CD8-positive, alpha-beta memory T cell (primary cell): ENCODE results near the gene RRBP1. TPM values are rescaled to one million over a fixed set of nuclear protein-coding genes. Genes with fewer than 3 reads are reported as not detected.
A peak's percentile ranks its signal among the peaks of the same experiment; 100 is the strongest.

Source experiments
- CTCF ChIA-PET: fragments of 350-600 bp; sonication (Branson Sonifier 250); formaldehyde crosslinking; loops from one replicate; lab custom pipeline; 2021; ENCODE audit warnings: antibody characterized with exemption; lab: Charles Lee
- POLR2A ChIA-PET: fragments of 350-600 bp; sonication (Branson Sonifier 250); formaldehyde crosslinking; loops from one replicate; lab custom pipeline; 2021; ENCODE audit warnings: antibody characterized with exemption; lab: Charles Lee
- DNase-seq, 5 donors: peaks; one replicate each; pipeline versions ENCODE4 v3.0.0 to v3.0.0-alpha.2; 2020 to 2022; ENCODE audit warnings: mixed read lengths in 1 of 5
- H3K27ac ChIP-seq: one replicate; pipeline ENCODE4 v1.7.0; 2013; ENCODE audit warnings: low read depth, mild to moderate bottlenecking, low read length, moderate library complexity
- H3K27me3 ChIP-seq: 2 replicates; pipeline ENCODE4 v1.7.0; 2013; ENCODE audit warnings: low read length, mild to moderate bottlenecking; ENCODE audit not compliant: insufficient read depth, poor library complexity, severe bottlenecking
- H3K36me3 ChIP-seq: 2 replicates; pipeline ENCODE4 v1.7.0; 2013; ENCODE audit warnings: mild to moderate bottlenecking, low read length, moderate library complexity; ENCODE audit not compliant: insufficient read depth
- H3K4me1 ChIP-seq: 2 replicates; pipeline ENCODE4 v1.7.0; 2013; ENCODE audit warnings: mild to moderate bottlenecking, low read length, moderate library complexity; ENCODE audit not compliant: insufficient read depth
- H3K4me3 ChIP-seq: 2 replicates; pipeline ENCODE4 v1.7.0; 2013; ENCODE audit warnings: mild to moderate bottlenecking, low read length
- H3K9me3 ChIP-seq: 2 replicates; pipeline ENCODE4 v1.7.0; 2013; ENCODE audit warnings: mild to moderate bottlenecking, low read length
- H3K27ac Mint-ChIP-seq, 8 donors: one replicate each; pipeline ENCODE4 v1.8.0; 2020 to 2021; ENCODE audit warnings: mixed read lengths in 8 of 8, mild to moderate bottlenecking in 6 of 8, inconsistent platforms in 3 of 8, moderate library complexity in 3 of 8
- H3K27me3 Mint-ChIP-seq, 2 donors: one replicate each; pipeline ENCODE4 v1.8.0; 2020 to 2021; ENCODE audit warnings: mixed read lengths in 2 of 2, mild to moderate bottlenecking in 1 of 2, moderate library complexity in 1 of 2
- H3K36me3 Mint-ChIP-seq, 3 donors: one replicate each; pipeline ENCODE4 v1.8.0; 2020 to 2021; ENCODE audit warnings: mixed read lengths in 3 of 3, inconsistent platforms in 1 of 3, mild to moderate bottlenecking in 1 of 3
- H3K4me1 Mint-ChIP-seq, 3 donors: one replicate each; pipeline ENCODE4 v1.8.0; 2020 to 2021; ENCODE audit warnings: mixed read lengths in 3 of 3, inconsistent platforms in 1 of 3, mild to moderate bottlenecking in 1 of 3
- H3K4me3 Mint-ChIP-seq, 7 donors: one replicate each; pipeline ENCODE4 v1.8.0; 2020 to 2021; ENCODE audit warnings: mixed read lengths in 7 of 7, mild to moderate bottlenecking in 6 of 7, moderate library complexity in 4 of 7, inconsistent platforms in 2 of 7
- H3K9me3 Mint-ChIP-seq, 5 donors: one replicate each; pipeline ENCODE4 v1.8.0; 2020 to 2022; ENCODE audit warnings: mixed read lengths in 5 of 5, mild to moderate bottlenecking in 3 of 5, moderate library complexity in 2 of 5, inconsistent platforms in 1 of 5
- polyA plus RNA-seq: library from polyadenylated mRNA; unstranded; fragments of 300-500 nt; fragmentation: Illumina TruSeq; gene quantifications from one replicate; pipeline ENCODE4 v1.2.3, GENCODE V29; 2021
- total RNA-seq, 2 experiments: library from RNA; stranded (reverse); gene quantifications; one replicate each; pipeline ENCODE4 v1.2.3, GENCODE V29; 2021

RRBP1 gene
- total and polyA plus RNA-seq, 3 experiments from 2014 or later: 17.4 to 25.3 (median 22.8) TPM

- Mint-ChIP-seq H3K4me1 (peaks cover 0 to 2% (median 0%) of the 10 kb centered on the region in 3 donors), H3K9me3 (no peaks in the 10 kb centered on the region), H3K27ac (no peak overlapping the region), H3K36me3 (peaks cover 0 to 62% (median 7%) of the 10 kb centered on the region in 3 donors), H3K27me3 (no peaks in the 10 kb centered on the region), H3K4me3 (no peak overlapping the region)
- Histone ChIP-seq H3K9me3 (no peaks in the 10 kb centered on the region), H3K27me3 (no peaks in the 10 kb centered on the region), H3K36me3 (no peaks in the 10 kb centered on the region), H3K4me3 (no peak overlapping the region), H3K4me1 (no peaks in the 10 kb centered on the region), H3K27ac (no peak overlapping the region)
- ChIA-PET CTCF (no interaction called here), POLR2A (no interaction called here)
- peak in 1 of 5 donors; percentile 36 for DNase-seq
Measured at GRCh38 chr20:17620371-17621228, 61.4 kb downstream of the RRBP1 start.

- ChIA-PET POLR2A (no interaction called here), CTCF (interaction anchor here (1.0 to 1.2 kb wide), 2 partner anchors 12 to 83 kb away, joined by 3 read pairs; no protein-coding TSS in a partner anchor)
- Histone ChIP-seq H3K9me3 (no peaks in the 10 kb centered on the region), H3K27ac (no peak overlapping the region), H3K4me1 (no peaks in the 10 kb centered on the region), H3K36me3 (no peaks in the 10 kb centered on the region), H3K4me3 (no peak overlapping the region), H3K27me3 (no peaks in the 10 kb centered on the region)
- H3K4me3 Mint-ChIP-seq: no peak overlapping the region
- peak in 1 of 5 donors; percentile 31 for DNase-seq
- no peaks in the 10 kb centered on the region for H3K27me3 Mint-ChIP-seq
- H3K36me3 Mint-ChIP-seq: peaks cover 0 to 55% (median 7%) of the 10 kb centered on the region in 3 donors
- peaks cover 0 to 4% (median 3%) of the 10 kb centered on the region in 3 donors for H3K4me1 Mint-ChIP-seq
- H3K9me3 Mint-ChIP-seq: no peaks in the 10 kb centered on the region
- H3K27ac Mint-ChIP-seq: peak overlapping the region in 1 of 8 donors; percentile 17
Measured at GRCh38 chr20:17619351-17620093, 62.5 kb downstream of the RRBP1 start.

GRCh38 chr20:17618673-17619013 lies 63.4 kb downstream of the RRBP1 start:
- H3K4me3 Mint-ChIP-seq: no peak overlapping the region
- no peaks in the 10 kb centered on the region for H3K9me3 ChIP-seq
- no peak overlapping the region for H3K27ac ChIP-seq
- H3K27me3 Mint-ChIP-seq: no peaks in the 10 kb centered on the region
- peaks cover 0 to 7% (median 6%) of the 10 kb centered on the region in 3 donors for H3K4me1 Mint-ChIP-seq
- H3K27ac Mint-ChIP-seq: peak overlapping the region in 2 of 8 donors; percentile 59 to 74
- no peaks in the 10 kb centered on the region for H3K9me3 Mint-ChIP-seq
- H3K36me3 ChIP-seq: no peaks in the 10 kb centered on the region
- no peak for DNase-seq
- no peaks in the 10 kb centered on the region for H3K27me3 ChIP-seq
- POLR2A ChIA-PET: no interaction called here
- H3K36me3 Mint-ChIP-seq: peaks cover 0 to 50% (median 8%) of the 10 kb centered on the region in 3 donors
- no peak overlapping the region for H3K4me3 ChIP-seq
- no peaks in the 10 kb centered on the region for H3K4me1 ChIP-seq
- CTCF ChIA-PET: interaction anchor here (0.9 to 3.3 kb wide), 7 partner anchors 13 to 114 kb away, joined by 3 to 28 read pairs (median 7); partner anchors contain the start of genes DSTN and RRBP1

- H3K4me3 Mint-ChIP-seq: no peak overlapping the region
- CTCF ChIA-PET: interaction anchor here (0.9 to 3.3 kb wide), 8 partner anchors 14 to 114 kb away, joined by 3 to 28 read pairs (median 7); partner anchors contain the start of genes DSTN and RRBP1
- Histone ChIP-seq H3K9me3 (no peaks in the 10 kb centered on the region), H3K36me3 (no peaks in the 10 kb centered on the region), H3K27ac (no peak overlapping the region), H3K4me1 (no peaks in the 10 kb centered on the region), H3K4me3 (no peak overlapping the region), H3K27me3 (no peaks in the 10 kb centered on the region)
- no peaks in the 10 kb centered on the region for H3K27me3 Mint-ChIP-seq
- peak in 1 of 5 donors; percentile 39 for DNase-seq
- H3K9me3 Mint-ChIP-seq: no peaks in the 10 kb centered on the region
- peaks cover 0 to 50% (median 8%) of the 10 kb centered on the region in 3 donors for H3K36me3 Mint-ChIP-seq
- peaks cover 0 to 7% (median 6%) of the 10 kb centered on the region in 3 donors for H3K4me1 Mint-ChIP-seq
- peak overlapping the region in 3 of 8 donors; percentile 29 to 74 (median 59) for H3K27ac Mint-ChIP-seq
- POLR2A ChIA-PET: no interaction called here
Measured at GRCh38 chr20:17617868-17618672, 64.0 kb downstream of the RRBP1 start.

- H3K9me3 Mint-ChIP-seq: no peaks in the 10 kb centered on the region
- peak overlapping the region in 4 of 8 donors; percentile 29 to 54 (median 52) for H3K27ac Mint-ChIP-seq
- Histone ChIP-seq H3K27me3 (no peaks in the 10 kb centered on the region), H3K4me3 (no peak overlapping the region), H3K9me3 (no peaks in the 10 kb centered on the region), H3K36me3 (no peaks in the 10 kb centered on the region), H3K4me1 (peaks cover 6% of the 10 kb centered on the region), H3K27ac (no peak overlapping the region)
- H3K4me1 Mint-ChIP-seq: peaks cover 7 to 14% (median 12%) of the 10 kb centered on the region in 3 donors
- peak in 4 of 5 donors; percentile 34 to 60 (median 38) for DNase-seq
- H3K36me3 Mint-ChIP-seq: peaks cover 0 to 45% (median 7%) of the 10 kb centered on the region in 3 donors
- no peaks in the 10 kb centered on the region for H3K27me3 Mint-ChIP-seq
- H3K4me3 Mint-ChIP-seq: no peak overlapping the region
- POLR2A ChIA-PET: no interaction called here
- CTCF ChIA-PET: interaction anchor here (0.7 to 3.3 kb wide), 8 partner anchors 47 to 113 kb away, joined by 3 to 28 read pairs (median 7); partner anchors contain the start of genes DSTN and RRBP1
Measured at GRCh38 chr20:17617212-17617867, 64.7 kb downstream of the RRBP1 start.

GRCh38 chr20:17616480-17617211 lies 65.4 kb downstream of the RRBP1 start:
- Histone ChIP-seq H3K4me3 (no peak overlapping the region), H3K27ac (no peak overlapping the region), H3K9me3 (no peaks in the 10 kb centered on the region), H3K4me1 (peaks cover 13% of the 10 kb centered on the region), H3K27me3 (no peaks in the 10 kb centered on the region), H3K36me3 (no peaks in the 10 kb centered on the region)
- Mint-ChIP-seq H3K36me3 (peaks cover 0 to 38% (median 3%) of the 10 kb centered on the region in 3 donors), H3K27ac (peak overlapping the region in 3 of 8 donors; percentile 46 to 52 (median 51)), H3K27me3 (no peaks in the 10 kb centered on the region), H3K9me3 (no peaks in the 10 kb centered on the region), H3K4me1 (peaks cover 11 to 21% (median 15%) of the 10 kb centered on the region in 3 donors), H3K4me3 (peak overlapping the region in 1 of 7 donors; percentile 40)
- DNase-seq: peak in 1 of 5 donors; percentile 44
- ChIA-PET POLR2A (no interaction called here), CTCF (interaction anchor here (0.7 to 3.3 kb wide), 8 partner anchors 46 to 112 kb away, joined by 3 to 28 read pairs (median 7); partner anchors contain the start of genes DSTN and RRBP1)
